ENCODE measurements around the gene CPT1C. TPM values are rescaled to one million over a fixed set of nuclear protein-coding genes. Genes with fewer than 3 reads are reported as not detected.
A peak's percentile ranks its signal among the peaks of the same experiment; 100 is the strongest.

Gene CPT1C
- total and polyA plus RNA-seq, 11 donors: 1.00 to 6.0 (median 2.2) TPM

DNA sequence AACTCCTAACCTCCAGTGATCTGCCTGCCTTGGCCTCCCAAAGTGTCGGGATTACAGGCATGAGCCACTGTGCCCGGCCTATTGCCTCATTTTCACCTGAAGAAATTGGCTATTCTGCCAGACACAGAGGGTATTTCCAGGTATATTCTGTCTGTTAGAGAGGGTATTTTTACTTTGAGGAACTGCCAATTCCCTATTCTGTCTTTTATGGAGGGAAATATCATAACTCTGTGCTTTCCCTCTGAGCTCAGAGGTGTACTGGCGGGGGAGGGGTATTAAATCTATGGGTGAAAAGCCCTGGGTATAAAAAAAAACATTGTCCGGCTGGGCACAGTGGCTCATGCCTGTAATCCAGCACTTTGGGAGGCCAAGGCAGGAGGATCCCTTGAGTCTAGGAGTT lies 47.4 kb downstream of the CPT1C start:
- 87 to 91% (median 89%) methylated on average over 4 of the region's 4 CpGs for WGBS, 4 donors
- no peaks in the 10 kb centered on the region for H3K9me3 ChIP-seq
- no peaks in the 10 kb centered on the region for H3K4me1 ChIP-seq
- H3K27ac ChIP-seq: no peak overlapping the region
- no peak for TF ChIP-seq POLR2A (IDR thresholded peaks at IDR 0.05)
- TF ChIP-seq, protein P1, sequence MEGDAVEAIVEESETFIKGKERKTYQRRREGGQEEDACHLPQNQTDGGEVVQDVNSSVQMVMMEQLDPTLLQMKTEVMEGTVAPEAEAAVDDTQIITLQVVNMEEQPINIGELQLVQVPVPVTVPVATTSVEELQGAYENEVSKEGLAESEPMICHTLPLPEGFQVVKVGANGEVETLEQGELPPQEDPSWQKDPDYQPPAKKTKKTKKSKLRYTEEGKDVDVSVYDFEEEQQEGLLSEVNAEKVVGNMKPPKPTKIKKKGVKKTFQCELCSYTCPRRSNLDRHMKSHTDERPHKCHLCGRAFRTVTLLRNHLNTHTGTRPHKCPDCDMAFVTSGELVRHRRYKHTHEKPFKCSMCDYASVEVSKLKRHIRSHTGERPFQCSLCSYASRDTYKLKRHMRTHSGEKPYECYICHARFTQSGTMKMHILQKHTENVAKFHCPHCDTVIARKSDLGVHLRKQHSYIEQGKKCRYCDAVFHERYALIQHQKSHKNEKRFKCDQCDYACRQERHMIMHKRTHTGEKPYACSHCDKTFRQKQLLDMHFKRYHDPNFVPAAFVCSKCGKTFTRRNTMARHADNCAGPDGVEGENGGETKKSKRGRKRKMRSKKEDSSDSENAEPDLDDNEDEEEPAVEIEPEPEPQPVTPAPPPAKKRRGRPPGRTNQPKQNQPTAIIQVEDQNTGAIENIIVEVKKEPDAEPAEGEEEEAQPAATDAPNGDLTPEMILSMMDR (IDR thresholded peaks at IDR 0.05): no peak
- intact Hi-C loops (cut with DNase I): no loop called here
- no peaks in the 10 kb centered on the region for H3K36me3 ChIP-seq
- DNase-seq (no peak), ATAC-seq (no peak)
- no peaks in the 10 kb centered on the region for H3K27me3 ChIP-seq
- no peak overlapping the region for H3K4me3 ChIP-seq

DNA sequence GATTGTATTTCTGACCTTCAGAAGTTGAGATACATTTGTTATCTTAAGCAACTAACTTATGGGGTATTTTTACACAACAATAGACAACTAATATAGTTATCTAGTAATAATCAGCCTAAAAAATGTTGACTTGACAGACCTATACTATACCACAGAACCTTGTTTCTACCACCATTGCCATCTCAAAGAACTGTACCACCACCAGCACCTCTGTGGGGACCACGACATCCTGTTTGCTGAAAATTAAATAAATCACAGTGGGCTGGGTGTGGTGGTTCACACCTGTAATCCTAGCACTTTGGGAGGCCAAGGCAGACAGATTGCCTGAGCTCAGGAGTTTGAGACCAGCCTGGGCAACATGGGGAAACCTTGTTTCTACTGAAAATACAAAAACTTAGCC lies 48.2 kb downstream of the CPT1C start:
- DNase-seq: no peak
- ATAC-seq: no peak
- no peak overlapping the region for H3K27ac ChIP-seq
- intact Hi-C loops (cut with DNase I): no loop called here
- no peaks in the 10 kb centered on the region for H3K9me3 ChIP-seq
- H3K4me1 ChIP-seq: no peaks in the 10 kb centered on the region
- H3K36me3 ChIP-seq: no peaks in the 10 kb centered on the region
- 85 to 89% (median 85%) methylated on average over 1 of the region's 1 CpG for WGBS, 4 donors
- TF ChIP-seq, protein P1 (IDR thresholded peaks at IDR 0.05): no peak
- no peak for TF ChIP-seq POLR2A (IDR thresholded peaks at IDR 0.05)
- H3K27me3 ChIP-seq: no peaks in the 10 kb centered on the region
- H3K4me3 ChIP-seq: no peak overlapping the region

DNA sequence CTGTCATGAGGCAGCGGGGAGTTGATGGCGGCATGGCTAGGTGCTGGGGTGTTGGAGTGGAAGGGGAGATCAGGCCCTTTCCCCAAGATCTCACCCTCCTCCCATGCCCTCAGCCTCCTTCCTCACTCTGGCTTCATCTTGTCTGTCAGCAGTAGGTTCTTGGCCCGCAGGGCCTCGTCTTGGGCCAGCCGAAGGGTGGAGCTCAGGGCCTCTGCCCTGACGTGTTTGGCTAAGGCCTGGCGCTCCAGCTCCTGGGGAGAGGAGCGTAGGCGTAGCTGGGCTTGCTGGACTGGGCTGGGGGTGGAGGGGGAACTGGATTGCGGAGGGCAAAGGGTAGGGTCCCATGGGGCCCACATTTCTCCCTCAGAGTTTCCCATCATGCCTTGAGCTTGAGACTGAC lies 49.0 kb downstream of the CPT1C start:
- WGBS, 4 donors: 93 to 96% (median 94%) methylated on average over 7 to 10 of the region's 10 CpGs
- Histone ChIP-seq H3K4me1 (no peaks in the 10 kb centered on the region), H3K4me3 (no peak overlapping the region), H3K36me3 (no peaks in the 10 kb centered on the region), H3K9me3 (no peaks in the 10 kb centered on the region), H3K27ac (no peak overlapping the region), H3K27me3 (no peaks in the 10 kb centered on the region)
- intact Hi-C loops (cut with DNase I): no loop called here
- TF ChIP-seq, protein P1 (IDR thresholded peaks at IDR 0.05): no peak
- no peak for TF ChIP-seq POLR2A (IDR thresholded peaks at IDR 0.05)
- ATAC-seq: no peak
- no peak for DNase-seq

DNA sequence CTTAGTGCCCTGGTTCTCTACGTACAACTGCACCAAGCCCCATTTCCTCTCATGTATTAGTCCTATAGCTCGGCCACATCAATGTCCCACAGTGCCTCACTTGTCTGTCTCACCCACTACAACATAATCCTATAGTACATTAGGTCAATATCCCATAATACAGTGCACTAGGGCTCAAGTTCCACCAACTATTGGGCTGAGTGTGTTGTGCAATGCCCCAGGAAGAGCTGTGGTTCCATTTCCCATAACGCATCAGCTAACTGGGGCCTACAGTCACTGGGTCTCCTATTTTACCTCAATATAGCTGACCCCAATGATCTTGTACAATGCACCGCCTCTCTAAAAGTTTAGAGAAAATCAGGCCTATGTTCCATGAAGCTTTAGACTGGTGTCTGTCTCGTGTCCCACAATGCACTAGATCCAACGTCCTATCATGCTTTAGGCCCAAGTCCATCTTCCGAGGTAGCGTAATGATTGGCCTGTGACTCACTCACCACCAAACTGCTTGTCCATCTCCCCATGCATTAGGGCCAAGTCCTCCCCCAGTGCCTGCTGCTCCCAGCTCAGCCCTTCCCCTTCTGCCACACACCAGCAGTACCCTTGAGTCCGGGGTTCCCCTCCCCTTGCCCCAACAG lies 50.4 kb downstream of the CPT1C start:
- no peaks in the 10 kb centered on the region for H3K4me1 ChIP-seq
- no peaks in the 10 kb centered on the region for H3K36me3 ChIP-seq
- TF ChIP-seq, protein P1 (IDR thresholded peaks at IDR 0.05): no peak
- TF ChIP-seq POLR2A (IDR thresholded peaks at IDR 0.05): no peak
- ATAC-seq (peak in 1 of 4 donors; percentile 27), DNase-seq (no peak)
- H3K27ac ChIP-seq: no peak overlapping the region
- no peaks in the 10 kb centered on the region for H3K27me3 ChIP-seq
- no peak overlapping the region for H3K4me3 ChIP-seq
- H3K9me3 ChIP-seq: no peaks in the 10 kb centered on the region
- intact Hi-C loops (cut with DNase I): no loop called here
- 78 to 88% (median 87%) methylated on average over 7 to 9 of the region's 9 CpGs for WGBS, 4 donors
